CD14-positive monocyte (primary cell): ENCODE data around the gene CXCR6. TPM values are rescaled to one million over a fixed set of nuclear protein-coding genes. Genes with fewer than 3 reads are reported as not detected.

Source experiments
- DNase-seq, 3 donors: peaks; one replicate each; pipeline ENCODE4 v3.0.0-alpha.2; 2011 to 2022
- H2AFZ ChIP-seq: 2 replicates; pipeline ENCODE4 v1.6.0; 2012; ENCODE audit warnings: mild to moderate bottlenecking, low read depth, low read length, inconsistent platforms; ENCODE audit not compliant: insufficient read depth, poor library complexity, severe bottlenecking
- H3K27ac ChIP-seq, 2 donors: 1 replicate in 1 of 2; 2 replicates in 1 of 2; pipeline ENCODE4 v1.5.1; 2012 to 2013; ENCODE audit warnings: low read length in 2 of 2, control low read depth in 1 of 2, inconsistent platforms in 1 of 2, low read depth in 1 of 2, mild to moderate bottlenecking in 1 of 2
- H3K27me3 ChIP-seq, 2 donors: one replicate each; pipeline versions ENCODE4 v1.6.0 to v1.6.1; 2011 to 2013; ENCODE audit warnings: low read length in 2 of 2; ENCODE audit not compliant: control insufficient read depth in 2 of 2, insufficient read depth in 2 of 2
- H3K36me3 ChIP-seq, 2 donors: replicated peaks in 1 of 2; 1 replicate in 1 of 2; 2 replicates in 1 of 2; pipeline versions ENCODE4 v1.5.1 to v1.6.1; 2012 to 2013; ENCODE audit warnings: low read length in 2 of 2, control low read depth in 1 of 2, inconsistent platforms in 1 of 2, mild to moderate bottlenecking in 1 of 2; ENCODE audit not compliant: insufficient read depth in 2 of 2, control insufficient read depth in 1 of 2
- H3K4me1 ChIP-seq, 2 donors: 1 replicate in 1 of 2; 2 replicates in 1 of 2; pipeline versions ENCODE4 v1.5.1 to v1.6.1; 2012 to 2013; ENCODE audit warnings: low read length in 2 of 2, control low read depth in 1 of 2, inconsistent platforms in 1 of 2, mild to moderate bottlenecking in 1 of 2, moderate library complexity in 1 of 2; ENCODE audit not compliant: insufficient read depth in 2 of 2, control insufficient read depth in 1 of 2
- H3K4me2 ChIP-seq: replicated peaks from 2 replicates; pipeline ENCODE3; 2012; ENCODE audit warnings: low read length, moderate library complexity, mild to moderate bottlenecking; ENCODE audit not compliant: poor library complexity, severe bottlenecking; ENCODE audit errors: extremely low read depth
- H3K4me3 ChIP-seq, 3 experiments: fragments of 200-600 bp in 1 of 3; sonication (generic) in 1 of 3; replicated peaks in 1 of 3; 1 replicate in 2 of 3; 2 replicates in 1 of 3; pipeline ENCODE4 v1.5.1; 2011 to 2013; ENCODE audit warnings: low read length in 3 of 3, mild to moderate bottlenecking in 3 of 3, control low read depth in 2 of 3, low read depth in 2 of 3, inconsistent platforms in 1 of 3, moderate library complexity in 1 of 3
- H3K79me2 ChIP-seq: 2 replicates; pipeline ENCODE4 v1.6.0; 2012; ENCODE audit warnings: mild to moderate bottlenecking, control low read depth, inconsistent platforms, low read length, moderate library complexity; ENCODE audit not compliant: insufficient read depth
- H3K9ac ChIP-seq: 2 replicates; pipeline ENCODE4 v1.6.0; 2017; ENCODE audit warnings: low read length, mild to moderate bottlenecking; ENCODE audit not compliant: insufficient read depth, poor library complexity, severe bottlenecking
- H3K9me3 ChIP-seq, 2 donors: replicated peaks in 1 of 2; 1 replicate in 1 of 2; 2 replicates in 1 of 2; pipeline versions ENCODE4 v1.5.1 to v1.6.1; 2012 to 2013; ENCODE audit warnings: low read length in 2 of 2, control low read depth in 1 of 2; ENCODE audit not compliant: control insufficient read depth in 1 of 2, insufficient read depth in 1 of 2
- H4K20me1 ChIP-seq: 2 replicates; pipeline ENCODE4 v1.6.0; 2012; ENCODE audit warnings: mild to moderate bottlenecking, low read length, control low read depth, moderate library complexity; ENCODE audit not compliant: insufficient read depth
- H3K27ac Mint-ChIP-seq, 7 donors: one replicate each; pipeline ENCODE4 v1.8.0; 2020; ENCODE audit warnings: mild to moderate bottlenecking in 7 of 7, mixed read lengths in 7 of 7, moderate library complexity in 6 of 7, inconsistent platforms in 2 of 7
- H3K27me3 Mint-ChIP-seq, 3 donors: one replicate each; pipeline ENCODE4 v1.8.0; 2021 to 2022; ENCODE audit warnings: low read depth in 3 of 3, mild to moderate bottlenecking in 3 of 3, mixed read lengths in 3 of 3, moderate library complexity in 3 of 3, inconsistent platforms in 1 of 3
- H3K36me3 Mint-ChIP-seq, 2 donors: one replicate each; pipeline ENCODE4 v1.8.0; 2020; ENCODE audit warnings: mixed read lengths in 2 of 2, inconsistent platforms in 1 of 2, mild to moderate bottlenecking in 1 of 2
- H3K4me1 Mint-ChIP-seq: one replicate; pipeline ENCODE4 v1.8.0; 2020; ENCODE audit warnings: mild to moderate bottlenecking, mixed read lengths
- H3K4me3 Mint-ChIP-seq, 2 donors: one replicate each; pipeline ENCODE4 v1.8.0; 2020; ENCODE audit warnings: mild to moderate bottlenecking in 2 of 2, mixed read lengths in 2 of 2, moderate library complexity in 1 of 2
- H3K9me3 Mint-ChIP-seq, 7 donors: one replicate each; pipeline ENCODE4 v1.8.0; 2020 to 2022; ENCODE audit warnings: mixed read lengths in 7 of 7, mild to moderate bottlenecking in 6 of 7, moderate library complexity in 6 of 7, inconsistent platforms in 2 of 7
- CTCF ChIP-seq: fragments of 200-600 bp; IDR thresholded peaks from one replicate; pipeline ENCODE4 v1.8.0; 2022; ENCODE audit warnings: antibody characterized with exemption, mild to moderate bottlenecking
- WGBS: methylation state at CpG from one replicate; pipeline ENCODE4 v1.1.5; 2013; ENCODE audit warnings: missing lambda C conversion rate; ENCODE audit not compliant: insufficient coverage; 5-methylcytosine and 5-hydroxymethylcytosine counted together
- intact Hi-C, 2 donors: fragments of 100-400 bp; cut with micrococcal nuclease; formaldehyde crosslinking; loops; one replicate each; pipeline versions ENCODE4 v1.15.0 to v1.15.1; 2023
- polyA plus RNA-seq, 3 donors: library from polyadenylated mRNA; depleted of rRNA in 1 of 3; unstranded in 2 of 3; stranded (reverse) in 1 of 3; fragments of 300-500 nt in 2 of 3; fragments of >200 nt in 1 of 3; fragmentation: Illumina TruSeq in 2 of 3; gene quantifications; 1 replicate in 2 of 3; 2 replicates in 1 of 3; pipeline ENCODE4 v1.2.3, GENCODE V29; 2012 to 2021

Gene CXCR6
- polyA plus RNA-seq, 3 donors, result 0.10 TPM; not detected in 2

- TF ChIP-seq CTCF, result no peak
- Histone ChIP-seq H3K79me2 (no peaks in the 10 kb centered on the region), H3K4me2 (no peak overlapping the region), H3K27me3 (no peaks in the 10 kb centered on the region), H3K36me3 (peaks cover 86 to 98% of the 10 kb centered on the region in 2 donors), H2AFZ (no peak overlapping the region), H3K4me1 (peaks cover 5% of the 10 kb centered on the region in 2 donors), H3K4me3 (no peak overlapping the region), H3K9me3 (no peaks in the 10 kb centered on the region), H3K27ac (no peak overlapping the region), H4K20me1 (peaks cover 2% of the 10 kb centered on the region), H3K9ac (no peak overlapping the region)
- WGBS, result no CpG with 5 or more reads among the region's 7 CpGs
- no peak overlapping the region for H3K4me3 Mint-ChIP-seq
- peaks cover 89 to 91% of the 10 kb centered on the region in 2 donors for H3K36me3 Mint-ChIP-seq
- no peak for DNase-seq
- intact Hi-C loops, result no loop called here
- H3K27me3 Mint-ChIP-seq, result peaks cover 0 to 3% (median 0%) of the 10 kb centered on the region in 3 donors
- peaks cover 11% of the 10 kb centered on the region for H3K4me1 Mint-ChIP-seq
- H3K9me3 Mint-ChIP-seq, result peaks cover 0 to 2% (median 0%) of the 10 kb centered on the region in 7 donors
- H3K27ac Mint-ChIP-seq, result no peak overlapping the region
Observed at GRCh38 chr3:45980229-45980813, 37.1 kb downstream of the CXCR6 start.

DNA sequence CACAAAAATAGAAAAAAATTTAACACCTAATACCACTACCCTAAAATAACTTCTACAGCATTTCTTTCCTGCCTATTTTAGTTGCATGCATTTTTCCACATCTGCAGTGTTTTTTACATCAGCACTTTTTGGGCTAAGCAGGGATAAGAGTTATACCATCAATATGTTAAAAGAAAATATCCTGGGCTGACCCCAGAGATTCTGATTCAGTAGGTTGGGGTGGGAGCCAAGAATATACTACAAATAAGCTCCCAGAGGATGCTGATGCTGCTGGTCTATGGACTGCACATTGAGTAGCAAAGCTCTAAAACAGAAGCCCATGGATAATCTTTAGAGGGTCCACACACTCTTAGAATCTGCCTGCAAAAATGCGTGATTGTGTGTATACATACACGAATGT lies 37.6 kb downstream of the CXCR6 start:
- no peak overlapping the region for H3K4me2 ChIP-seq
- no peak overlapping the region for H2AFZ ChIP-seq
- H3K27me3 Mint-ChIP-seq, result peaks cover 0 to 3% (median 0%) of the 10 kb centered on the region in 3 donors
- peaks cover 8% of the 10 kb centered on the region for H3K4me1 Mint-ChIP-seq
- peaks cover 0 to 2% (median 0%) of the 10 kb centered on the region in 7 donors for H3K9me3 Mint-ChIP-seq
- no CpG with 5 or more reads among the region's 2 CpGs for WGBS
- H3K9ac ChIP-seq, result no peak overlapping the region
- H3K27me3 ChIP-seq, result no peaks in the 10 kb centered on the region
- DNase-seq, result no peak
- no peak for TF ChIP-seq CTCF
- H3K79me2 ChIP-seq, result peaks cover 2% of the 10 kb centered on the region
- intact Hi-C loops, result no loop called here
- no peak overlapping the region for H3K4me3 ChIP-seq
- no peaks in the 10 kb centered on the region for H3K9me3 ChIP-seq
- H3K27ac Mint-ChIP-seq, result no peak overlapping the region
- peaks cover 88 to 91% of the 10 kb centered on the region in 2 donors for H3K36me3 Mint-ChIP-seq
- peaks cover 81 to 98% of the 10 kb centered on the region in 2 donors for H3K36me3 ChIP-seq
- H4K20me1 ChIP-seq, result peaks cover 7% of the 10 kb centered on the region
- no peak overlapping the region for H3K27ac ChIP-seq
- peaks cover 5% of the 10 kb centered on the region in 2 donors for H3K4me1 ChIP-seq
- no peak overlapping the region for H3K4me3 Mint-ChIP-seq
